Mucosa of gallbladder (tissue), 1 donor: ENCODE measurements around the gene PKN3. TPM values are rescaled to one million over a fixed set of nuclear protein-coding genes. Genes with fewer than 3 reads are reported as not detected.
A peak's percentile ranks its signal among the peaks of the same experiment; 100 is the strongest.

Source experiments
- DNase-seq: peaks from one replicate; pipeline ENCODE4 v3.0.0-alpha.2; 2020; ENCODE audit warnings: low spot score
- total RNA-seq: library from RNA; stranded (reverse); gene quantifications from one replicate; pipeline ENCODE4 v1.2.1, GENCODE V29; 2021
- donor health status: DM: no; HTN: no; CAD: no.

Gene PKN3
- total RNA-seq, 1 donor from 2014 or later = 9.4 TPM

- no peak for DNase-seq
These were observed 14.4 kb downstream of the PKN3 start for GRCh38 chr9:128716581-128717254.

- no peak for DNase-seq
These were observed 15.7 kb downstream of the PKN3 start for GRCh38 chr9:128718047-128718446.

GRCh38 chr9:128718475-128718874 lies 16.2 kb downstream of the PKN3 start:
- peak; percentile 61 for DNase-seq

- no peak for DNase-seq
These were observed 17.8 kb downstream of the PKN3 start for GRCh38 chr9:128719919-128720605.

- DNase-seq = no peak
These were observed 18.7 kb downstream of the PKN3 start for GRCh38 chr9:128720841-128721486.

- no peak for DNase-seq
These were observed 19.2 kb downstream of the PKN3 start for GRCh38 chr9:128721487-128722010.

- no peak for DNase-seq
These were observed 20.4 kb downstream of the PKN3 start for GRCh38 chr9:128722380-128723351.

GRCh38 chr9:128723352-128723865 lies 21.1 kb downstream of the PKN3 start:
- no peak for DNase-seq

- DNase-seq = peak; percentile 98
These were observed 21.8 kb downstream of the PKN3 start, which contains the start of gene ZDHHC12 for GRCh38 chr9:128723866-128724743. Gene ZDHHC12, minus strand, starts transcription at chr9:128724127. Its CDS starts 34 bp downstream, at chr9:128724093.

- DNase-seq = peak; percentile 74
These were observed 22.5 kb downstream of the PKN3 start for GRCh38 chr9:128724744-128725211.

GRCh38 chr9:128727640-128728248 lies 25.4 kb downstream of the PKN3 start:
- DNase-seq = no peak

- DNase-seq = no peak
These were observed 26.0 kb downstream of the PKN3 start for GRCh38 chr9:128728298-128728697.

GRCh38 chr9:128729302-128729701 lies 27.0 kb downstream of the PKN3 start:
- no peak for DNase-seq

GRCh38 chr9:128729766-128730517 lies 27.6 kb downstream of the PKN3 start:
- no peak for DNase-seq

- DNase-seq = no peak
These were observed 28.8 kb downstream of the PKN3 start for GRCh38 chr9:128731093-128731492.

GRCh38 chr9:128731691-128732090 lies 29.4 kb downstream of the PKN3 start:
- DNase-seq = no peak

GRCh38 chr9:128732576-128732975 lies 30.3 kb downstream of the PKN3 start:
- DNase-seq = no peak

- DNase-seq = peak; percentile 74
These were observed 31.0 kb downstream of the PKN3 start for GRCh38 chr9:128733256-128733655.

- DNase-seq = no peak
These were observed 33.1 kb downstream of the PKN3 start for GRCh38 chr9:128735373-128735772.
